Muscle of leg (tissue), 9 donors: ENCODE data around the gene NR1I2. TPM values are rescaled to one million over a fixed set of nuclear protein-coding genes. Genes with fewer than 3 reads are reported as not detected.

Source experiments
- polyA plus RNA-seq, 8 donors: library from polyadenylated mRNA; unstranded; fragments of 120-200 nt; gene quantifications; one replicate each; pipeline versions ENCODE4 v1.2.1 to v1.2.3, GENCODE V29; 2013; ENCODE audit warnings: inconsistent platforms in 1 of 8, low replicate concordance in 1 of 8; ENCODE audit not compliant: insufficient read length in 8 of 8, insufficient read depth in 1 of 8
- total RNA-seq: library from RNA; stranded (reverse); fragments of 120-200 nt; gene quantifications from one replicate; pipeline ENCODE4 v1.2.4, GENCODE V29; 2013

The NR1I2 gene
- total and polyA plus RNA-seq, 9 donors = 0.19 to 1.9 (median 0.33) TPM

Other genes starting within 250 kb of the NR1I2 start
- 0.22 TPM for gene CD80, start 222.5 kb upstream of the NR1I2 start, total RNA-seq
- under 1 TPM in 6 of 8 donors, not detected in 2; 0.04 to 0.36 (median 0.10) TPM for gene CD80, start 222.5 kb upstream of the NR1I2 start, polyA plus RNA-seq
- 4.0 TPM for gene ADPRH, start 202.6 kb upstream of the NR1I2 start, total RNA-seq
- 10 to 100 TPM in 1 of 8 donors, 1 to 10 TPM in 7; 6.7 to 10.3 (median 8.1) TPM for gene ADPRH, start 202.6 kb upstream of the NR1I2 start, polyA plus RNA-seq
- gene PLA1A, start 184.2 kb upstream of the NR1I2 start, total RNA-seq = 0.09 TPM
- under 1 TPM in 6 of 8 donors, not detected in 2; 0.07 to 0.37 (median 0.21) TPM for gene PLA1A, start 184.2 kb upstream of the NR1I2 start, polyA plus RNA-seq
- 16.1 TPM for gene POPDC2, start 121.5 kb upstream of the NR1I2 start, total RNA-seq
- gene POPDC2, start 121.5 kb upstream of the NR1I2 start, polyA plus RNA-seq = 10 to 100 TPM in 7 of 8 donors, 1 to 10 TPM in 1; 8.6 to 30.2 (median 13.4) TPM
- gene COX17, start 104.7 kb upstream of the NR1I2 start, total RNA-seq = 52.4 TPM
- gene COX17, start 104.7 kb upstream of the NR1I2 start, polyA plus RNA-seq = 10 to 100 TPM; 42.8 to 77.2 (median 66.6) TPM
- 1.4 TPM for gene CFAP91, start 79.1 kb upstream of the NR1I2 start, total RNA-seq
- 1 to 10 TPM in 1 of 8 donors, under 1 TPM in 7; 0.33 to 1.0 (median 0.67) TPM for gene CFAP91, start 79.1 kb upstream of the NR1I2 start, polyA plus RNA-seq